ENCODE results near the gene KDM4C.

The KDM4C gene

GRCh38 chr9:7201196-7201595 is 443.4 kb downstream of the KDM4C start:
- FAIRE-seq (no peak), DNase-seq (ENCODE audit: low spot score) (no peak)

GRCh38 chr9:7205806-7206205 is 448.0 kb downstream of the KDM4C start:
- DNase-seq (ENCODE audit: low spot score) (no peak), FAIRE-seq (no peak)

DNA sequence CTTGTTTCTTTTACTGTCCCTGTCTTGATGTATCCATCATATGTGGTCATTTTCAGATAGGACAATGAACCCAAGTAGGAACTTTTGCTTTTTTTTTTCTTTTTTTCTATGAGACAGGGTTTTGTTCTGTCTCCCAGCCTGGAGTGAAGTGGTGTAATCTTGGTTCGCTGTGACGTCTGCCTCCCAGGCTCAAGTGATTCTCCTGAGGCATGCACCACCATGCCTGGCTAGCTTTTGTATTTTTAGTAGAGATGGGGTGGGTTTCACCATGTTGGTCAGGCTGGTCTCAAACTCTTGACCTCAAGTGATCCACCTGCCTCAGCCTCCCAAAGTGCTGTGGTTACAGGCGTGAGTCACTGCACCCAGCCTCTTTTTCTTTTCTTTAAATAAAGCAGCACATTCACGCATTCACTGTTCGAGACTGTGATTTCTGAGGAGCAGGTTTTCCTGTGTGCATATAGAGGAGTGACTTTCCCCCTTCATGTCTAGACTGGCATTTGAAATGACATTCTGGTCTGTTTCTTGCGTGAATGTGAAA is 448.5 kb downstream of the KDM4C start:
- DNase-seq (ENCODE audit: low spot score) (no peak), FAIRE-seq (no peak)

DNA sequence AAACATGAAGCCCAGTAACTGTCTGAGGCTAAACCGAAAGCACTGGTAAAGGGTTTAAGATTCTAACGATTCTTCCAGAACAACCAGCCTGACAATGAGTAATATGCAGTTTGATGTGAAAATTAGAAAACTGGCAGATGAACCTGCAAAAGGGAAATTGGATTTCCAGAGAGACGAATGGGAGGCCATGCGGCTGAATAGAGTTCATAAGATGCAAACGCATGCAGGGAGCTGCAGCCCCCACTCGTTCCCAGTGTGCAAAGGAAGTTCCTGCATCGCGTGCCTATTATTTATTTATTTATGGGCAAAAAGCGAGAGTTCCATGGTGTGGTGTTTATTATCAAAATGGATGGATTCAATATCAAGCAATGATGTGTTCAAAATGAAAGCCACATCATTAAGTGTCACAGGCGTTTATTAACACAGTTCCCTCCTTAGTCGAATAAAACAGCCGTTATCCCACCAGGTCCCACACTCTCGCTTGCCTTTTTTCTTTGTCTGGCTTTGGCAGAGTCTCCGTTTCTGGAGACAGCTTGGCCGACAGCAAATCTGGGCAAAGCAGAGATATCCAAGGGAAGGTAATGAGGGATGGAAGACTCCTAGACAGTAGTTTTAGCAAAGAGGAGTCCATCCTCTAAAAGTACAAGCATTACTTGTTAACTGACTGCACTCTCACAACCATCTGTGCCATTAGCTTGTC is 451.4 kb downstream of the KDM4C start:
- FAIRE-seq, result no peak
- no peak for DNase-seq (ENCODE audit: low spot score)

GRCh38 chr9:7209990-7210389 is 452.2 kb downstream of the KDM4C start:
- no peak for FAIRE-seq
- no peak for DNase-seq (ENCODE audit: low spot score)

DNA sequence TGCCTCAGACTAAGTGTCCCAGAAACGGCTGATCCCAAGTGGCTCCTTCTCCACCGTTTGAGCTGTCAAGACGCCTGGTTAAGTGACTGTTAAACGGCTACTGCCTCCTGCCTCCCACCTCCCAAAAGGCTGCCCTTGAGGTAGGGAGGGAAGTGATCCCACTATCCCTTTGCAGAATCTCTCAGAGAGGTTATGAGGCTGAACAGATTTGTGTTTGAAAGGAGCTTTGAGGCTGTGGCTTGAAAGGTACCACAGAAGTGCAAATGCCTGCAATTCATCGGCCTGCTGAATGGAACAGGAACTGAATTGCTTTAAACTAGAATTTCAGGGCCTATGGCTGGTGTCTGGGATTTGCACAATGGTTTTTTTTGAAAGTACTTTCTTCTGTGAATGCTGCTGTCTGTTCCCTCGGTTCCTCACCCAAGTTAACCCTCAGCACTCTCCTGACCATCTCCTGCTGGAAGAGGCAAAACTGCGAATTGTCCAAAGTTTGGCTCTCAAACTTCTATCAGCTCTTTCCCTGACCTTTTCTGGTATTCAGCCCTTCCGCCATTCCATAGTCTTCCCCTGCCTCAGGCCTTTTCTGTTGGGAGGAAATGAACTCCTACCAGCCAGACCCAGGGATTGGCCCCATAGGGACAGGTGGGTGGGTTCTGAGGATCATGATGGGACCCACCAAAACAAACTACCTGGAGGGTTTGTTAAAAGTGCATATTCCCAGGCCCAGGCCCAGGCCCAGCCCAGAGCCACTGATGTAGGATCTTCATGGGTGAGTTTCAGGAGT is 453.3 kb downstream of the KDM4C start:
- FAIRE-seq, result no peak

GRCh38 chr9:7211657-7212056 is 453.9 kb downstream of the KDM4C start:
- FAIRE-seq (no peak), DNase-seq (ENCODE audit: low spot score) (no peak)

More for the DNA sequence above, 453.3 kb downstream of the KDM4C start:
- no peak for DNase-seq (ENCODE audit: low spot score)

- FAIRE-seq (no peak), DNase-seq (ENCODE audit: low spot score) (no peak)
Measured at GRCh38 chr9:7212101-7212500, 454.3 kb downstream of the KDM4C start.

GRCh38 chr9:7216004-7216841 is 458.4 kb downstream of the KDM4C start:
- DNase-seq (ENCODE audit: low spot score) (no peak), FAIRE-seq (no peak)

DNA sequence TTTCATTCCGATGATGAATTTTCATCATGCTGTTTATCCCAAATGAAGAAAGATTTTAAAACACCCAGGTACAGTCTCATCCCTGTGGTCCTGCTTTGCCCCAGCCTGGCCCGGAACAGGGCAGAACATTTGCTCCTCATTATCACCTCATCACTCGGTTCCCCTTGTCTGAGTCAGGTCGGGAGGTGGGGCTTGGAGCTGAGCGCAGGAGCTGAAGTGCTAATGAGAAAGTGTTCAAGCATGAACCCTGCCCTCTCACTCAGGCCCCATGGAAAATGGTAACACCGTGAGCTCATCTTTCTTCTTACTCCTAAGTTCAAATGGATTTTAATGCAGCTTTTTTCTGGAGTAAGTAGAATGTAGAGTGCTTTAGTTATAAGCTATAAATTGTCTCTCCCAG is 466.2 kb downstream of the KDM4C start:
- FAIRE-seq, result no peak
- no peak for DNase-seq (ENCODE audit: low spot score)
